ENCODE results near the gene GAB2. TPM values are rescaled to one million over a fixed set of nuclear protein-coding genes. Genes with fewer than 3 reads are reported as not detected.

Gene GAB2
- total RNA-seq, 1 experiment from 2014 or later, result 10.0 TPM

GRCh38 chr11:78311702-78312371, 105.8 kb downstream of the GAB2 start:
- TF ChIP-seq SIN3A (IDR thresholded peaks at IDR 0.05; ENCODE audit: borderline replicate concordance, insufficient read depth, low read depth, low read length) (no peak), TCF7L2 (IDR thresholded peaks at IDR 0.05; ENCODE audit: low read depth, low read length) (no peak)
- H3K27me3 ChIP-seq (ENCODE audit: control insufficient read depth, insufficient read depth, low read length), result no peaks in the 10 kb centered on the region
- H3K36me3 ChIP-seq (ENCODE audit: control insufficient read depth, insufficient read depth, low read length), result no peaks in the 10 kb centered on the region
- ChIA-PET CTCF (no interaction called here), POLR2A (interaction anchor here (0.6 kb wide), 1 partner anchor 166 kb away, joined by 8 read pairs; no protein-coding TSS in a partner anchor)
- H3K4me3 ChIP-seq (ENCODE audit: low read depth in 2 of 2, low read length in 2 of 2), result no peak overlapping the region
- intact Hi-C loops (cut with micrococcal nuclease; ENCODE audit: unreplicated experiment) (no loop called here), in situ Hi-C loops (cut with HindIII; ENCODE audit: low pct_unique_long_range_greater_than_20kb, low sequenced_read_pairs) (no loop called here)
- no peak for ATAC-seq
- H3K4me1 ChIP-seq (ENCODE audit: control insufficient read depth, insufficient read depth, low read length), result 0 out of 2 replicates have a peak, but pooled peaks cover 3% of the 10 kb centered on the region
- no peaks in the 10 kb centered on the region for H3K9me3 ChIP-seq (ENCODE audit: control insufficient read depth, insufficient read depth, low read depth, low read length)
- no peak overlapping the region for H3K27ac ChIP-seq (ENCODE audit: low read length)
- DNase-seq (ENCODE audit: low read depth, low spot score), result no peak
- BruUV-seq (replicated peaks), result no TSS peak

GRCh38 chr11:78310500-78310909, 107.1 kb downstream of the GAB2 start:
- Histone ChIP-seq H3K4me1 (ENCODE audit: control insufficient read depth, insufficient read depth, low read length) (0 out of 2 replicates have a peak, but pooled peaks cover 3% of the 10 kb centered on the region), H3K36me3 (ENCODE audit: control insufficient read depth, insufficient read depth, low read length) (no peaks in the 10 kb centered on the region), H3K4me3 (ENCODE audit: low read depth in 2 of 2, low read length in 2 of 2) (no peak overlapping the region), H3K27ac (ENCODE audit: low read length) (no peak overlapping the region), H3K27me3 (ENCODE audit: control insufficient read depth, insufficient read depth, low read length) (no peaks in the 10 kb centered on the region), H3K9me3 (ENCODE audit: control insufficient read depth, insufficient read depth, low read depth, low read length) (no peaks in the 10 kb centered on the region)
- no peak for TF ChIP-seq CTCF (IDR thresholded peaks at IDR 0.05)
- no peak for TF ChIP-seq POLR2AphosphoS5 (IDR thresholded peaks at IDR 0.05; ENCODE audit: low read depth, low read length)
- no peak for TF ChIP-seq TCF7L2 (IDR thresholded peaks at IDR 0.05; ENCODE audit: low read depth, low read length)
- no peak for TF ChIP-seq SIN3A (IDR thresholded peaks at IDR 0.05; ENCODE audit: borderline replicate concordance, insufficient read depth, low read depth, low read length)
- TF ChIP-seq REST (IDR thresholded peaks at IDR 0.05; ENCODE audit: insufficient read depth in 1 of 2, low read depth in 2 of 2, low read length in 1 of 2), result no peak
- ATAC-seq (no peak), DNase-seq (ENCODE audit: low read depth, low spot score) (no peak)
- in situ Hi-C loops (cut with HindIII; ENCODE audit: low pct_unique_long_range_greater_than_20kb, low sequenced_read_pairs), result no loop called here
- ChIA-PET CTCF (interaction anchor here (0.5 to 0.9 kb wide), 3 partner anchors 29 to 276 kb away, joined by 4 to 7 read pairs (median 5); no protein-coding TSS in a partner anchor), POLR2A (no interaction called here)
- BruUV-seq (replicated peaks), result no TSS peak
- intact Hi-C loops (cut with micrococcal nuclease; ENCODE audit: unreplicated experiment), result no loop called here

GRCh38 chr11:78304201-78304600, 113.4 kb downstream of the GAB2 start:
- in situ Hi-C loops (cut with HindIII; ENCODE audit: low pct_unique_long_range_greater_than_20kb, low sequenced_read_pairs), result no loop called here
- ChIA-PET CTCF (no interaction called here), POLR2A (no interaction called here)
- no TSS peak for BruUV-seq (replicated peaks)
- H3K9me3 ChIP-seq (ENCODE audit: control insufficient read depth, insufficient read depth, low read depth, low read length), result no peaks in the 10 kb centered on the region
- ATAC-seq (no peak), DNase-seq (ENCODE audit: low read depth, low spot score) (no peak)
- no peaks in the 10 kb centered on the region for H3K27me3 ChIP-seq (ENCODE audit: control insufficient read depth, insufficient read depth, low read length)
- H3K4me1 ChIP-seq (ENCODE audit: control insufficient read depth, insufficient read depth, low read length), result no peaks in the 10 kb centered on the region
- H3K4me3 ChIP-seq (ENCODE audit: low read depth in 2 of 2, low read length in 2 of 2), result no peak overlapping the region
- H3K27ac ChIP-seq (ENCODE audit: low read length), result no peak overlapping the region
- H3K36me3 ChIP-seq (ENCODE audit: control insufficient read depth, insufficient read depth, low read length), result no peaks in the 10 kb centered on the region
- intact Hi-C loops (cut with micrococcal nuclease; ENCODE audit: unreplicated experiment), result no loop called here
- TF ChIP-seq REST (IDR thresholded peaks at IDR 0.05; ENCODE audit: insufficient read depth in 1 of 2, low read depth in 2 of 2, low read length in 1 of 2) (no peak), CTCF (IDR thresholded peaks at IDR 0.05) (no peak), TCF7L2 (IDR thresholded peaks at IDR 0.05; ENCODE audit: low read depth, low read length) (no peak), POLR2AphosphoS5 (IDR thresholded peaks at IDR 0.05; ENCODE audit: low read depth, low read length) (no peak), SIN3A (IDR thresholded peaks at IDR 0.05; ENCODE audit: borderline replicate concordance, insufficient read depth, low read depth, low read length) (no peak)
